Measurements from ENCODE around the gene KLF3.

KLF3 gene

DNA sequence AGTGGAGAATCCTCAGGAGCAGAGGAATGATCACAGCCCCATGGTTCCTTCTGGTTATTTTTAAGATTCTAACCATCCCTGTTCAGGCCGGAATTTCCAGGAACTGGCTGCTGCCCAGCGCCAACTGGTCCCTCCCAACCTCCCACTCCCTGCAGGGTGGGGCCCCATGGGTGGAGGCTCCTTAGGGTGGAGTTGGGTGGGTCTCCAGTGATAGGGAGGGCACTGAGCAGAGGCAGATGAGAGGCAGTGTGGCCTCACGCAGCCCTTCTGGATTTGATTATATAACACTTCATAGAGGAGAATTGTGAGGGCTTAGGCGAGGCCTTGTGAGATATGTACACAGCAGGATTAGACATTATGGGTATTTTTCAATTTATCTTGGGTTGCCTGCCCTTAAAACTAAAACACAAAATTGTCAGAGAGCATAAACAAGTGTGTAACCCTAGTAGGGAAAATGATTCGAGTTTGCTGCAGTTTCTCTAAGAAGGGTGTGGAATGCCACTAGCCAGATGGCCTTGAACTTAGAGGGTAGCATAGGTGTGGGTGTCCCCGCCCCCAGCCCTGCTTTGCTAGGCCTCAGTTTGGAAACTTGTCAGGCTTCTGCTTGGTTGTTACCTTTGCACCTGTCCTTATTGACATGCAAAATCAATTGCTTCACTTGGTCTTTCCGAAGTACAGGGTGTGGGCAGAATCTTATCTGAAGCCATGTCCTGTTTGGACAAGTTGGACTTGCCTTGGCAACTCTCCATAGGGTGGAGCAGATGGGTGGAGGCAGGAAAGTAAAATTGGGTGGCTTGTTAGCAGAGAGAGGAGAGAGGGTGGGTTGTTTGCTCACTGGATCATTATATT lies 9.4 kb downstream of the KLF3 start:
- Histone ChIP-seq H3K4me1 (ENCODE audit: low read length) (peaks cover 66% of the 10 kb centered on the region), H3K4me2 (ENCODE audit: low read depth, low read length) (peak overlapping the region; percentile 3; the same call in 1 of the 2 replicates), H3K27ac (ENCODE audit: low read length) (peak overlapping the region; percentile 62; the same call in 1 of the 2 replicates), H3K27me3 (replicated peaks; ENCODE audit: insufficient read depth, low read length) (no peaks in the 10 kb centered on the region), H3K36me3 (replicated peaks; ENCODE audit: insufficient read depth, low read length) (no peaks in the 10 kb centered on the region), H3K9me2 (replicated peaks; ENCODE audit: insufficient read depth, low read length) (no peaks in the 10 kb centered on the region), H4K20me1 (ENCODE audit: insufficient read depth, low read length) (peaks cover 13% of the 10 kb centered on the region; the same call in 1 of the 2 replicates), H3K79me2 (ENCODE audit: low read length) (peaks cover 99% of the 10 kb centered on the region), H3K9me3 (replicated peaks; ENCODE audit: insufficient read depth, low read length) (no peaks in the 10 kb centered on the region), H3F3A (ENCODE audit: insufficient read depth, low read length) (peaks cover 46% of the 10 kb centered on the region), H2AFZ (ENCODE audit: low read length) (no peak overlapping the region), H3K4me3 (ENCODE audit: low read length) (no peak overlapping the region), H3K9ac (ENCODE audit: low read length) (no peak overlapping the region)
- TF ChIP-seq EZH2 (optimal IDR thresholded peaks at IDR 0.05; ENCODE audit: low read depth, low read length) (no peak), EZH2phosphoT487 (IDR thresholded peaks at IDR 0.05; ENCODE audit: low read length) (no peak)
- TF ChIP-seq, protein P1, sequence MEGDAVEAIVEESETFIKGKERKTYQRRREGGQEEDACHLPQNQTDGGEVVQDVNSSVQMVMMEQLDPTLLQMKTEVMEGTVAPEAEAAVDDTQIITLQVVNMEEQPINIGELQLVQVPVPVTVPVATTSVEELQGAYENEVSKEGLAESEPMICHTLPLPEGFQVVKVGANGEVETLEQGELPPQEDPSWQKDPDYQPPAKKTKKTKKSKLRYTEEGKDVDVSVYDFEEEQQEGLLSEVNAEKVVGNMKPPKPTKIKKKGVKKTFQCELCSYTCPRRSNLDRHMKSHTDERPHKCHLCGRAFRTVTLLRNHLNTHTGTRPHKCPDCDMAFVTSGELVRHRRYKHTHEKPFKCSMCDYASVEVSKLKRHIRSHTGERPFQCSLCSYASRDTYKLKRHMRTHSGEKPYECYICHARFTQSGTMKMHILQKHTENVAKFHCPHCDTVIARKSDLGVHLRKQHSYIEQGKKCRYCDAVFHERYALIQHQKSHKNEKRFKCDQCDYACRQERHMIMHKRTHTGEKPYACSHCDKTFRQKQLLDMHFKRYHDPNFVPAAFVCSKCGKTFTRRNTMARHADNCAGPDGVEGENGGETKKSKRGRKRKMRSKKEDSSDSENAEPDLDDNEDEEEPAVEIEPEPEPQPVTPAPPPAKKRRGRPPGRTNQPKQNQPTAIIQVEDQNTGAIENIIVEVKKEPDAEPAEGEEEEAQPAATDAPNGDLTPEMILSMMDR (IDR thresholded peaks at IDR 0.05; ENCODE audit: low read length) = no peak
- no peak for DNase-seq

DNA sequence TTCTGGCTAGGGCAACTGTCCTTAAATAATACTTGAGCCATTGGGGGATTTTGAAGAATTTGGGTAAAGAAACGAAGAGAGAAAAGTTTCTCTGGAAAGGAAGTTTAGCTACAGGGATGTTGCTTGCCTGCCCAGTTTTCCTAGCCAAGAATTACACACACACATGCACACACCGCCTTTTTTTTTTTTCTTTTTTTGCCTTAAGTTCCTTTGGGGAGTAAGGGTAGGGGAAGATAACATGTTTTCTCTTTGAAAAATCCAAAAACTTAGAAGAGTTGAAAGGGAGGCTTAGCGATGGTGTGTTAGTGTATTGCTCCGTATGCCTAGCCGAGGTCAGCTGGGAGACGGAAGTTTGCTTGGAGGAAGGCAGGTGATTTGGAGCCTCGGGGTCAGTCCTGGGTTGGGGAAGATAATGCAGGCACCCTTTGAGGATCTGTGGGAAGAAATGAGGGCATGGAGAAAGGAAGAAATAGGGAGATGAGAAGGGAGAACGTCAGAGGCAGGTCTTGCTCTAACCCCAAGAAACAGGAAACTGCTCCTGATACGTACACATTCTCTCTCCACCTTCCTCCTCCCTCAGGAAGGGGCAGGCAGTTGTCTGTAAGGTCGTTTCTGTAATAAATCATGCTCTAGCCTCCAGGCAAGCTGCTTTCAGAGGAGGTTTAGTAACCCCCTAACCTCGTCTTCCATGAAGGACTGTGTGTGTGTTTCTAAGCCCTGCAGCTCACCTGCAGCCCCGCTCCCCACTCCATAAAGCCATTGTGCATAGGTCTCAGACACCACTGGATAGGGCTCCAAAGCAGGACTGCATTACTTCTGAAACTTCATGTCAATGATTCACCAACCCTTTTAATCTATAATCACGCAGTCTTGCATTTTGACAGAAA lies 10.5 kb downstream of the KLF3 start:
- Histone ChIP-seq H3K9me2 (replicated peaks; ENCODE audit: insufficient read depth, low read length) (no peaks in the 10 kb centered on the region), H4K20me1 (ENCODE audit: insufficient read depth, low read length) (peaks cover 18% of the 10 kb centered on the region; the same call in 1 of the 2 replicates), H3K27me3 (replicated peaks; ENCODE audit: insufficient read depth, low read length) (no peaks in the 10 kb centered on the region), H3K4me3 (ENCODE audit: low read length) (no peak overlapping the region), H3K27ac (ENCODE audit: low read length) (peak overlapping the region; percentile 31; the same call in 1 of the 2 replicates), H3F3A (ENCODE audit: insufficient read depth, low read length) (peaks cover 46% of the 10 kb centered on the region), H3K9me3 (replicated peaks; ENCODE audit: insufficient read depth, low read length) (no peaks in the 10 kb centered on the region), H3K4me2 (ENCODE audit: low read depth, low read length) (no peak overlapping the region), H3K79me2 (ENCODE audit: low read length) (peaks cover 99% of the 10 kb centered on the region), H3K36me3 (replicated peaks; ENCODE audit: insufficient read depth, low read length) (no peaks in the 10 kb centered on the region), H2AFZ (ENCODE audit: low read length) (no peak overlapping the region), H3K9ac (ENCODE audit: low read length) (no peak overlapping the region), H3K4me1 (ENCODE audit: low read length) (peaks cover 56% of the 10 kb centered on the region)
- TF ChIP-seq, protein P1 (IDR thresholded peaks at IDR 0.05; ENCODE audit: low read length) = no peak
- TF ChIP-seq EZH2 (optimal IDR thresholded peaks at IDR 0.05; ENCODE audit: low read depth, low read length) (no peak), EZH2phosphoT487 (IDR thresholded peaks at IDR 0.05; ENCODE audit: low read length) (no peak)
- DNase-seq = no peak

DNA sequence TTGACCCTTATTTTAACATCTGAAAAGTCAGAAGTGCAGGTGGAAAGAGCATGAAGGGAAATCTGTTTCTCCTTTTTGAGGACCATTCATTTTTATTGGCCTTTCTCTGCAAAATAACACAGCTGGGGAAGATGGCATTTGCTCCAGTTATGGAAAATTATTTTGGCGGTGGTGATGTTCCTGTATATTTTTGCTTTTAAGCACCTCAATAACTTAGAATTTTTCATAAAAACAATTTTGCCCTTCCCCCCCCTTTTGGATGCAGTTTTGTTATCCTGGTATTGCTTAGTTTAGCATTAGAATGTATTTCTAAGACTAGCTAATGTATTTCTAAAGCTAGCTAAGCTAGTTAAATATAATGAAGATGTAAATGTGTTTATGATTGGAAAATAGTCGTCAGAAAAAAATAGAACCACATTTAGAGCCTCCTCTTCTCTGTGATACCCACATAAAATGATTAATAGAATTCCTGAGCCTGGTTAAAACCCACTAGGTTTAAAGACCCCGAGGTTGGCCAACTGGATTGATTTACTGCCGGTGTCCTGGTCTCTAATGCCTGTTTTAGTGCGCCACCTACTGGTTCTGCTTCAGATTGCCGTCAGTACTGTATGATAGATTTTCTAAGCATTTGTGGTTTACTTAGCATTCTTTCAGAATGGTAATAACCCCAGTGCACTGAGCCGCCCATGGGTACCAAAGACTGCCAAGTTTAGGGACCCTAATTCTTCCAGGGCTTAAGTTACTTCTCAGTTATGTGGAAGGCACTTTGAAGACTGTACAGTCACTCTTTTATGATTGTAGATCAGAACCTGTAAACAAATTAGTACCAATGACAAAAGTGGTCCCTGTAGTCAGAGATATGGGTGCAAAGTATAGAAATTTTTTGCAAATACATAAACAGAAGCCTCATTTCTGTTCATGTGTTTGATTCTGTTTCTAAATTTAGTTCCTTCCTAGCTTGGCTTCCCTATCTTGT lies 11.4 kb downstream of the KLF3 start:
- Histone ChIP-seq H3K79me2 (ENCODE audit: low read length) (peaks cover 100% of the 10 kb centered on the region), H3K4me2 (ENCODE audit: low read depth, low read length) (peak overlapping the region; percentile 38; the same call in 1 of the 2 replicates), H3F3A (ENCODE audit: insufficient read depth, low read length) (peaks cover 40% of the 10 kb centered on the region), H3K27me3 (replicated peaks; ENCODE audit: insufficient read depth, low read length) (no peaks in the 10 kb centered on the region), H3K9ac (ENCODE audit: low read length) (no peak overlapping the region), H2AFZ (ENCODE audit: low read length) (no peak overlapping the region), H3K4me3 (ENCODE audit: low read length) (no peak overlapping the region), H3K27ac (ENCODE audit: low read length) (peak overlapping the region; percentile 31; the same call in 1 of the 2 replicates), H3K9me3 (replicated peaks; ENCODE audit: insufficient read depth, low read length) (no peaks in the 10 kb centered on the region), H3K4me1 (ENCODE audit: low read length) (peaks cover 50% of the 10 kb centered on the region), H4K20me1 (ENCODE audit: insufficient read depth, low read length) (peaks cover 18% of the 10 kb centered on the region; the same call in 1 of the 2 replicates), H3K36me3 (replicated peaks; ENCODE audit: insufficient read depth, low read length) (no peaks in the 10 kb centered on the region), H3K9me2 (replicated peaks; ENCODE audit: insufficient read depth, low read length) (no peaks in the 10 kb centered on the region)
- TF ChIP-seq EZH2 (optimal IDR thresholded peaks at IDR 0.05; ENCODE audit: low read depth, low read length) = no peak
- TF ChIP-seq, protein P1 (IDR thresholded peaks at IDR 0.05; ENCODE audit: low read length) = peak; percentile 88
- peak; percentile 87 for DNase-seq
